ENCODE results near the gene SARDH. TPM values are rescaled to one million over a fixed set of nuclear protein-coding genes. Genes with fewer than 3 reads are reported as not detected.

SARDH gene
- total RNA-seq, 2 donors from 2014 or later: 2.7 to 2.8 TPM

DNA sequence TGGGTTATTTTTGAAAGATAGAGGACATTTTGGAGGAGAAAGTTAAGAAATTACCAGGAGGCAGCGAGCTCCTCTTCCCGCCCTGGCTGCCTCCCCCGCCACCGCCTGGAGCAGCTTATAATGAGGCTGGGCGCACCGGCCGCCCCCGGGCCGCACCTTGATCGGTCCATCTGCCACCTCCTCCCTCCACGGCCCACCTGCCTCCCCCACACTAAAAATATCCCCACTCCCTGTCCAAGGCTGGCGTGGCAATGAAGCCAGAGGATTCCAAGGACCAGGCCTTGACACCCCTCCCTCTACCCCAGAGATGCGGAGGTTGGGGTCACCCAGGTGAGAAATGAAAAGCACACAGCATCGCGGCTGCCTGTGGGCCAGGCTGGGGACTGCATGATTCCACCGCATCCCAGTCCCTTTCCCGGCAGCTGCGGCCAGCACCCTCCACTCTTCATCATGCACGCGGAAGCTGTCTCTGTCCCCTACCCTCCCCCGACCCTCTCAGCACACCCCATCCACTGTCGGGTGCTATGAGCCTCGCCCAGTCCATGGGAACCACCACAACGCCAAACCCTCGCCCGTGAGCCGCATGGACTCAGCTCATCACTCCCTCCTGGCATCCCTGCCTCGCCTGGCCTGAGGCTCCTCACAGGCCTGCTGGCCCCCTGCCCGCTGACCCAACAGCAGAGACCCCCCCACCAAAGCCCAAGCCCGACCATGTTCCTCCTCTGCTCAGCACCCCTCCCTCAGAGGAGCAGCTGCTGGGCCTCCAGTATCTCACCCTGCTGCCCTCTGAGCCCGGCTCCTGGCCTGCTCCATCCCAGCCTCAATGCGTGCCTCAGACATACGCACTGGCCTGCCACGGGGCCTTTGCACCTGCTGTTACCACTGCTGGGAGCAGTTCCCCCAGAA, 50.0 kb downstream of the SARDH start:
- no peak for ATAC-seq (replicated peaks)
- no peaks in the 10 kb centered on the region for H3K36me3 Mint-ChIP-seq (ENCODE audit: low read depth)
- H3K9me3 Mint-ChIP-seq: no peaks in the 10 kb centered on the region
- no peak overlapping the region for H3K27ac Mint-ChIP-seq
- no peaks in the 10 kb centered on the region for H3K27me3 Mint-ChIP-seq
- H3K4me3 Mint-ChIP-seq: no peak overlapping the region
- H3K4me1 Mint-ChIP-seq: no peaks in the 10 kb centered on the region

- no peak overlapping the region for H3K27ac Mint-ChIP-seq
These were observed 51.2 kb downstream of the SARDH start for GRCh38 chr9:133686642-133687575.

DNA sequence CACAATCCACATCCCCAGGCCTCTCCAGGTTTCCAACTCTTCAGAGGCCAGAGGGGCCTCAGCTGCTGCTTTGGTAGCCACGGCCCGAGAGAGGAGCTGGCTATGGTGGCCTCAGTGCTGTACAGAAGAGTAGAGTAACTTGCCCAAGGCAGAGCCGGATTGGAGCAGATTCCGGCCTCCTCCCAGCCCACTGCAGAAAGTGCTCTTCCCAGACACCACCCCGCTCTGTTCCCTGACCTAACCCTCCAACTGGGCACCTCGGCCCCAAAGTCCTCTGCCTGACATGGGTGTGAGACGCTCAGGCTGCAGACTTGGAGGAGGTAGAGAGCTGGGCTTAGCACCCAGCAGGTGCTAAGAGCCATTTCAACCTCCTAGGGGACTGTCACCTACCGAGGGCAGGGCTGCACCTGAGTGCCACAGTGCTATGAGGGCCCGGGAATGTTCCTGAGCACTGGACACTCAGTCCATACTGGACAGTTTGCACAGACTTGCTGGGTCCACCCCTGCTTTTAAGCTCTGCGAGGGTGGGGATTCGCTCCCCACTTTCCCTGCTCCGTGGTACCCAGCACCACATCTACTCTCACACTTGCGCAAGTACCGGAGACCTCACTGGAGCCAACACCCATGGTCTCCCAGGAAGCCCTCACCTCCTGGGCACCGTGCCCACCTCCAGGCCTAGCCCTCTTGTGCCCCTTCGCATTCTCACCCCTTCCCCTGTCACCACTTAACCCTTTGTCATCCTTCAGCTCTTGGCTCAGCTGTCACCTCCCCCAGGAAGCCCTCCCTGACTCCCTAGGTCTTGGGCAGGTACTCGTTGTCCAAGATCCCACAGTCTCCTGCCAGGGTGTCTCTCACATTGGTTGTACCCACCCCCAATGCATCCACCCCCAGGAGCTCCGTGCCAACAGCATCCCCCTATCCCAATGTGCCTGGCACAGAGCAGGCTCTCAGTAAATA, 52.2 kb downstream of the SARDH start:
- Mint-ChIP-seq H3K9me3 (no peaks in the 10 kb centered on the region), H3K4me1 (no peaks in the 10 kb centered on the region), H3K27me3 (no peaks in the 10 kb centered on the region), H3K4me3 (no peak overlapping the region), H3K27ac (no peak overlapping the region), H3K36me3 (ENCODE audit: low read depth) (no peaks in the 10 kb centered on the region)
- no peak for ATAC-seq (replicated peaks)

More at GRCh38 chr9:133686642-133687575, 51.2 kb downstream of the SARDH start:
- no peaks in the 10 kb centered on the region for H3K36me3 Mint-ChIP-seq (ENCODE audit: low read depth)
- H3K9me3 Mint-ChIP-seq: no peaks in the 10 kb centered on the region
- H3K27me3 Mint-ChIP-seq: no peaks in the 10 kb centered on the region
- H3K4me3 Mint-ChIP-seq: no peak overlapping the region
- H3K4me1 Mint-ChIP-seq: no peaks in the 10 kb centered on the region
- no peak for ATAC-seq (replicated peaks)

GRCh38 chr9:133684936-133685361, 53.2 kb downstream of the SARDH start:
- Mint-ChIP-seq H3K27ac (no peak overlapping the region), H3K36me3 (ENCODE audit: low read depth) (no peaks in the 10 kb centered on the region), H3K27me3 (no peaks in the 10 kb centered on the region), H3K9me3 (no peaks in the 10 kb centered on the region), H3K4me3 (no peak overlapping the region), H3K4me1 (no peaks in the 10 kb centered on the region)
- no peak for ATAC-seq (replicated peaks)

DNA sequence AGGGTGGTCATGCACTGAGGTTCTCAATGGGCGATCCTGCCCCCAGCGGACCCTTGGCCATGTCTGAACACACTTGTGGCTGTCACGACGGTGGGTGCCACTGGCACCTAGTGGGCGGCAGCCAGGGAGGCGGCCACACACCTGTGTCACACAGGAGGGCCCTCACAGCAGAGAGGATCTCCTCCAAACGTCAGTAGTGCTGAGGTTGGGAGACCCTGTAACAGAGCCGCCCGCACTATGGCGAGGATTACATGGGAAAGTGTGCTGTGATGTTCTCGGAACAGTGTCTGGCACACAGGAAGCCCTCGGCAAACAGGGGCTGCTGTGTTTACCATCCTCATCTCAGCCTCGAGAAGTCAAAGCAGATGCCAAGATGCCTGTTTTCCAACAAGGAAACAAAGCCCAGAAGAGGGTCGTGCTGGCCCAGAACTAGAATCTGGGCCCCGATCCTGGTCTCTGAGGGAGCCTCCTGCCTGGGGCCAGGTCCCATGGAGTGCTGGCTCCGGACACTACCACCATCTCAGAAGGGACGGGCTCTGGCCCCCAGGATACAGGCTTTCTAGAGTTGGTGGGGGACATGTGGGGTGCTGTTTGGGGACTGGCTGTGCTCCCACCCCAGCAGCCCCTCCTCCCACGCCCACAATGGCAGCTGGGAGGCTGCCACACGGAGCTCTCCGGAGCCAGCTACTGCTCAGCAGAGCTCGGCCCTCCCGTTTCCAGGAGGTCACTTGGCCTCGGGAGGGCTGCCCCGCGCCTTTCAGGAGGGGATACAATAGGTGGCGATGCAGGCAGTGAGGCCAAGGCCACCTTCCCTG, 53.8 kb downstream of the SARDH start:
- ATAC-seq (replicated peaks): no peak
- no peaks in the 10 kb centered on the region for H3K36me3 Mint-ChIP-seq (ENCODE audit: low read depth)
- H3K9me3 Mint-ChIP-seq: no peaks in the 10 kb centered on the region
- peak overlapping the region; percentile 94 for H3K27ac Mint-ChIP-seq
- H3K4me1 Mint-ChIP-seq: no peaks in the 10 kb centered on the region
- peak overlapping the region; percentile 79 for H3K4me3 Mint-ChIP-seq
- no peaks in the 10 kb centered on the region for H3K27me3 Mint-ChIP-seq

- Mint-ChIP-seq H3K9me3 (no peaks in the 10 kb centered on the region), H3K27ac (peak overlapping the region; percentile 94), H3K4me1 (no peaks in the 10 kb centered on the region), H3K36me3 (ENCODE audit: low read depth) (no peaks in the 10 kb centered on the region), H3K27me3 (no peaks in the 10 kb centered on the region), H3K4me3 (peak overlapping the region; percentile 79)
- peak; percentile 88 for ATAC-seq (replicated peaks)
These were observed 54.5 kb downstream of the SARDH start for GRCh38 chr9:133683586-133684120.

GRCh38 chr9:133682818-133683585, 55.1 kb downstream of the SARDH start:
- no peak for ATAC-seq (replicated peaks)
- Mint-ChIP-seq H3K9me3 (no peaks in the 10 kb centered on the region), H3K27me3 (no peaks in the 10 kb centered on the region), H3K4me3 (peak overlapping the region; percentile 79), H3K27ac (peak overlapping the region; percentile 94), H3K4me1 (no peaks in the 10 kb centered on the region), H3K36me3 (ENCODE audit: low read depth) (no peaks in the 10 kb centered on the region)

GRCh38 chr9:133681658-133682306, 56.4 kb downstream of the SARDH start:
- no peak overlapping the region for H3K4me3 Mint-ChIP-seq
- no peak overlapping the region for H3K27ac Mint-ChIP-seq
- H3K36me3 Mint-ChIP-seq (ENCODE audit: low read depth): no peaks in the 10 kb centered on the region
- no peaks in the 10 kb centered on the region for H3K9me3 Mint-ChIP-seq
- H3K4me1 Mint-ChIP-seq: no peaks in the 10 kb centered on the region
- H3K27me3 Mint-ChIP-seq: no peaks in the 10 kb centered on the region
- no peak for ATAC-seq (replicated peaks)

- Mint-ChIP-seq H3K4me1 (peaks cover 3% of the 10 kb centered on the region), H3K9me3 (no peaks in the 10 kb centered on the region), H3K36me3 (ENCODE audit: low read depth) (no peaks in the 10 kb centered on the region), H3K27ac (peak overlapping the region; percentile 66), H3K27me3 (no peaks in the 10 kb centered on the region), H3K4me3 (no peak overlapping the region)
- ATAC-seq (replicated peaks): no peak
These were observed 57.0 kb downstream of the SARDH start for GRCh38 chr9:133680976-133681657.

GRCh38 chr9:133680250-133680975, 57.7 kb downstream of the SARDH start:
- no peak for ATAC-seq (replicated peaks)
- Mint-ChIP-seq H3K4me1 (peaks cover 8% of the 10 kb centered on the region), H3K36me3 (ENCODE audit: low read depth) (no peaks in the 10 kb centered on the region), H3K9me3 (no peaks in the 10 kb centered on the region), H3K27me3 (no peaks in the 10 kb centered on the region), H3K27ac (peak overlapping the region; percentile 66), H3K4me3 (no peak overlapping the region)

DNA sequence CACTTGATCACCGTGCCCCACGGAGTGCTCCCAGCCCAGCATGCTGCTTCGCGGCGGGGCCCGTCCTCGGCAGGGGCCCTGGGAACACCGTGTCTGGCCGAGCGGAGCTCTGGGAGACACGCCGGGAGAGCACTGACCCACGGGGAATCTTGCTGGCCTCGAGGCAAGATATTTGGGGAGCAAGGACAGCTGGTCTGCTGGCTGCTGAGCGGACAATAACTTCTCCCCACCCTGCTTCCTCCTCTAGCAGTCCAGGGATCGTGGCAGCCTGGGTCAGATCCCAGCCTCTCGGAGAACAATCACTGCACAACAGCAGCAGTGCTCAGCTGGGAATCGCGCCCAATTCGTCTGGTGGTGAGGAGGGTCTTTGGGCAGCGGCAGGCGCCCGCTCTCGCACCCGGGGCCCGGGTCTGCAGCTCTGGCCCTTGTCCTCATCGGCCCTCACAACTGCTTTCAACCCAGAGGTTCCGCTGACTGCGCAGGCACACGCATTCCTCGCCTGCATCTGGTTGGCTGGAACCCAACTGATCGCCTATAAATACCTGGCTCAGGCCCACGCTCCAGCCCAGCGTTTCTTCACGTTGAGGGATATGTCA, 58.6 kb downstream of the SARDH start:
- Mint-ChIP-seq H3K4me3 (no peak overlapping the region), H3K27me3 (no peaks in the 10 kb centered on the region), H3K9me3 (no peaks in the 10 kb centered on the region), H3K4me1 (peaks cover 12% of the 10 kb centered on the region), H3K27ac (no peak overlapping the region), H3K36me3 (ENCODE audit: low read depth) (no peaks in the 10 kb centered on the region)
- ATAC-seq (replicated peaks): no peak
